Stomach smooth muscle (tissue), 2 donors: ENCODE data around the gene POLE2.
"Not testable (repeated sequence)": the region's sequence is repeated elsewhere in the genome, so short reads cannot be mapped to it uniquely, and the experiment has no call there.

Source experiments
- H3K27ac ChIP-seq: one replicate; pipeline ENCODE4 v1.7.0; 2013; ENCODE audit warnings: mild to moderate bottlenecking, low read length, inconsistent platforms
- H3K27me3 ChIP-seq, 2 donors: one replicate each; pipeline ENCODE4 v1.7.0; 2013; ENCODE audit warnings: low read length in 2 of 2; ENCODE audit not compliant: insufficient read depth in 2 of 2, control insufficient read depth in 1 of 2
- H3K36me3 ChIP-seq, 2 donors: one replicate each; pipeline ENCODE4 v1.7.0; 2013; ENCODE audit warnings: low read length in 2 of 2; ENCODE audit not compliant: control insufficient read depth in 2 of 2, insufficient read depth in 2 of 2
- H3K4me1 ChIP-seq: one replicate; pipeline ENCODE4 v1.7.0; 2013; ENCODE audit warnings: low read length; ENCODE audit not compliant: control insufficient read depth, insufficient read depth
- H3K4me3 ChIP-seq, 2 donors: one replicate each; pipeline ENCODE4 v1.7.0; 2013; ENCODE audit warnings: low read length in 2 of 2
- H3K9ac ChIP-seq, 2 donors: one replicate each; pipeline ENCODE4 v1.7.0; 2013; ENCODE audit warnings: low read length in 2 of 2, mild to moderate bottlenecking in 1 of 2
- H3K9me3 ChIP-seq, 2 donors: one replicate each; pipeline ENCODE4 v1.7.0; 2013; ENCODE audit warnings: low read length in 2 of 2; ENCODE audit not compliant: control insufficient read depth in 2 of 2
- donor health status: healthy.
- donor health status: Pancreatic carcinoma.

The POLE2 gene

GRCh38 chr14:49633640-49634546, 54.1 kb downstream of the POLE2 start:
- Histone ChIP-seq H3K27ac (peak overlapping the region; percentile 91), H3K4me3 (peak overlapping the region; percentile 85 to 93), H3K9ac (peak overlapping the region; percentile 81 to 87), H3K27me3 (no peaks in the 10 kb centered on the region), H3K4me1 (peaks cover 11% of the 10 kb centered on the region), H3K36me3 (no peaks in the 10 kb centered on the region), H3K9me3 (no peaks in the 10 kb centered on the region)

- Histone ChIP-seq H3K9me3 (no peaks in the 10 kb centered on the region), H3K9ac (no peak overlapping the region), H3K27ac (no peak overlapping the region), H3K27me3 (no peaks in the 10 kb centered on the region), H3K4me3 (no peak overlapping the region), H3K4me1 (peaks cover 23% of the 10 kb centered on the region), H3K36me3 (no peaks in the 10 kb centered on the region)
Measured at GRCh38 chr14:49623941-49624839, 63.8 kb downstream of the POLE2 start.

- peaks cover 24% of the 10 kb centered on the region for H3K4me1 ChIP-seq
- H3K27ac ChIP-seq = no peak overlapping the region
- no peaks in the 10 kb centered on the region for H3K9me3 ChIP-seq
- H3K4me3 ChIP-seq = no peak overlapping the region
- H3K27me3 ChIP-seq = no peaks in the 10 kb centered on the region
- H3K36me3 ChIP-seq = peaks cover 1 to 3% of the 10 kb centered on the region in 2 donors
- no peak overlapping the region for H3K9ac ChIP-seq
Measured at GRCh38 chr14:49623387-49623786, 64.6 kb downstream of the POLE2 start.

GRCh38 chr14:49622022-49622607, 65.9 kb downstream of the POLE2 start:
- Histone ChIP-seq H3K27ac (no peak overlapping the region), H3K9ac (peak overlapping the region in 1 of 2 donors; percentile 89), H3K4me1 (peaks cover 24% of the 10 kb centered on the region), H3K4me3 (peak overlapping the region; percentile 88 to 94), H3K27me3 (no peaks in the 10 kb centered on the region), H3K36me3 (peaks cover 8 to 9% of the 10 kb centered on the region in 2 donors), H3K9me3 (no peaks in the 10 kb centered on the region)

- H3K4me1 ChIP-seq = peaks cover 24% of the 10 kb centered on the region
- H3K36me3 ChIP-seq = peaks cover 8 to 9% of the 10 kb centered on the region in 2 donors
- H3K27me3 ChIP-seq = no peaks in the 10 kb centered on the region
- H3K27ac ChIP-seq = peak overlapping the region; percentile 95
- H3K4me3 ChIP-seq = peak overlapping the region; percentile 88 to 94
- no peaks in the 10 kb centered on the region for H3K9me3 ChIP-seq
- H3K9ac ChIP-seq = peak overlapping the region; percentile 89 to 95
Measured at GRCh38 chr14:49621114-49621881, 66.7 kb downstream of the POLE2 start.

GRCh38 chr14:49620182-49621113, 67.6 kb downstream of the POLE2 start, which contains the start of the genes MGAT2 and RPL36AL:
TSS of gene MGAT2 (plus strand) at chr14:49620799. CDS start at chr14:49621269, 470 bp downstream.
TSS of gene RPL36AL (minus strand) at chr14:49620626. CDS start at chr14:49619104, 1,522 bp downstream.
- Histone ChIP-seq H3K4me3 (peak within 1 kb of the TSS; percentile 88 to 94), H3K4me1 (peaks cover 24% of the 10 kb centered on the region), H3K9ac (peak within 1 kb of the TSS; percentile 95 to 99), H3K27me3 (no peaks in the 10 kb centered on the region), H3K27ac (peak within 1 kb of the TSS; percentile 95), H3K36me3 (peaks cover 8 to 9% of the 10 kb centered on the region in 2 donors), H3K9me3 (no peaks in the 10 kb centered on the region)

GRCh38 chr14:49619730-49620129, 68.3 kb downstream of the POLE2 start:
- peaks cover 8 to 9% of the 10 kb centered on the region in 2 donors for H3K36me3 ChIP-seq
- peaks cover 24% of the 10 kb centered on the region for H3K4me1 ChIP-seq
- H3K9me3 ChIP-seq = no peaks in the 10 kb centered on the region
- H3K27ac ChIP-seq = peak overlapping the region; percentile 95
- no peaks in the 10 kb centered on the region for H3K27me3 ChIP-seq
- H3K9ac ChIP-seq = peak overlapping the region; percentile 95 to 99
- peak overlapping the region; percentile 88 to 94 for H3K4me3 ChIP-seq

- H3K36me3 ChIP-seq, H3K27me3 ChIP-seq, H3K9me3 ChIP-seq, H3K27ac ChIP-seq: not testable (repeated sequence)
- Histone ChIP-seq H3K4me1 (peaks cover 24% of the 10 kb centered on the region), H3K4me3 (peak overlapping the region; percentile 88 to 94), H3K9ac (peak overlapping the region in 1 of 2 donors; percentile 95)
Measured at GRCh38 chr14:49619273-49619672, 68.7 kb downstream of the POLE2 start.

- no peak overlapping the region for H3K27ac ChIP-seq
- H3K9me3 ChIP-seq = no peaks in the 10 kb centered on the region
- no peak overlapping the region for H3K9ac ChIP-seq
- H3K36me3 ChIP-seq = peaks cover 8 to 9% of the 10 kb centered on the region in 2 donors
- peaks cover 24% of the 10 kb centered on the region for H3K4me1 ChIP-seq
- H3K27me3 ChIP-seq = no peaks in the 10 kb centered on the region
- no peak overlapping the region for H3K4me3 ChIP-seq
Measured at GRCh38 chr14:49617852-49618519, 70.0 kb downstream of the POLE2 start.
